ENCODE results near the gene ZNF605. TPM values are rescaled to one million over a fixed set of nuclear protein-coding genes. Genes with fewer than 3 reads are reported as not detected.
"Not testable (repeated sequence)": the region's sequence is repeated elsewhere in the genome, so short reads cannot be mapped to it uniquely, and the experiment has no call there.

Gene ZNF605
- total RNA-seq, 1 donor from 2014 or later, result 1.3 TPM

GRCh38 chr12:132922676-132923075, 33.4 kb downstream of the ZNF605 start:
- Histone ChIP-seq H3K9me3 (peaks cover 97 to 100% of the 10 kb centered on the region in 2 donors), H3K27me3 (no peaks in the 10 kb centered on the region), H3K27ac (no peak overlapping the region), H3K4me1 (no peaks in the 10 kb centered on the region), H3K4me3 (no peak overlapping the region), H3K36me3 (peaks cover 25 to 27% of the 10 kb centered on the region in 2 donors)
- no peak for TF ChIP-seq CTCF (IDR thresholded peaks at IDR 0.05)
- intact Hi-C loops (cut with DNase I), result no loop called here
- DNase-seq (ENCODE audit: low spot score in 2 of 2), result no peak

GRCh38 chr12:132921685-132922084, 34.4 kb downstream of the ZNF605 start:
- intact Hi-C loops (cut with DNase I), result no loop called here
- Histone ChIP-seq H3K9me3 (peaks cover 97 to 100% of the 10 kb centered on the region in 2 donors), H3K27me3 (no peaks in the 10 kb centered on the region), H3K27ac (no peak overlapping the region), H3K4me3 (no peak overlapping the region), H3K36me3 (peaks cover 17 to 19% of the 10 kb centered on the region in 2 donors), H3K4me1 (no peaks in the 10 kb centered on the region)
- DNase-seq (ENCODE audit: low spot score in 2 of 2), result no peak
- no peak for TF ChIP-seq CTCF (IDR thresholded peaks at IDR 0.05)

GRCh38 chr12:132918680-132919079, 37.4 kb downstream of the ZNF605 start:
- no peak overlapping the region for H3K4me3 ChIP-seq
- DNase-seq (ENCODE audit: low spot score in 2 of 2), result no peak
- H3K27me3 ChIP-seq, result no peaks in the 10 kb centered on the region
- peaks cover 92 to 99% of the 10 kb centered on the region in 2 donors for H3K9me3 ChIP-seq
- intact Hi-C loops (cut with DNase I), result no loop called here
- peaks cover 4 to 6% of the 10 kb centered on the region in 2 donors for H3K36me3 ChIP-seq
- H3K4me1 ChIP-seq, result no peaks in the 10 kb centered on the region
- no peak overlapping the region for H3K27ac ChIP-seq
- no peak for TF ChIP-seq CTCF (IDR thresholded peaks at IDR 0.05)

- Histone ChIP-seq H3K36me3 (no peaks in the 10 kb centered on the region), H3K27ac (peak overlapping the region; percentile 83 to 85), H3K9me3 (peaks cover 7 to 43% of the 10 kb centered on the region in 2 donors), H3K4me1 (peaks cover 0 to 6% of the 10 kb centered on the region in 2 donors), H3K27me3 (no peaks in the 10 kb centered on the region), H3K4me3 (peak overlapping the region; percentile 79 to 86)
- no peak for DNase-seq (ENCODE audit: low spot score in 2 of 2)
- no peak for TF ChIP-seq CTCF (IDR thresholded peaks at IDR 0.05)
- intact Hi-C loops (cut with DNase I), result loop anchor here (2.0 to 5.0 kb wide), 2 partner anchors 46 to 147 kb away; partner anchors contain the start of gene ANKLE2
These were observed 47.1 kb downstream of the ZNF605 start for GRCh38 chr12:132909030-132909368.

- peak; percentile 83 to 96 for DNase-seq (ENCODE audit: low spot score in 2 of 2)
- no peak for TF ChIP-seq CTCF (IDR thresholded peaks at IDR 0.05)
- no peaks in the 10 kb centered on the region for H3K36me3 ChIP-seq
- intact Hi-C loops (cut with DNase I), result loop anchor here (1.0 to 5.0 kb wide), 6 partner anchors 21 to 172 kb away; partner anchors contain the start of genes ANKLE2, CHFR, ZNF140 and ZNF84
- H3K4me3 ChIP-seq, result peak overlapping the region; percentile 79 to 86
- peaks cover 0 to 6% of the 10 kb centered on the region in 2 donors for H3K4me1 ChIP-seq
- peak overlapping the region; percentile 83 to 85 for H3K27ac ChIP-seq
- H3K9me3 ChIP-seq, result peaks cover 3 to 37% of the 10 kb centered on the region in 2 donors
- H3K27me3 ChIP-seq, result no peaks in the 10 kb centered on the region
These were observed 47.7 kb downstream of the ZNF605 start for GRCh38 chr12:132908145-132909029.

GRCh38 chr12:132907789-132908144, 48.3 kb downstream of the ZNF605 start:
- H3K36me3 ChIP-seq, result not testable (repeated sequence)

More at GRCh38 chr12:132907789-132908144, 48.3 kb downstream of the ZNF605 start:
- peak overlapping the region; percentile 79 to 86 for H3K4me3 ChIP-seq
- not testable (repeated sequence) for H3K27me3 ChIP-seq; H3K4me1 ChIP-seq; DNase-seq (ENCODE audit: low spot score in 2 of 2)
- intact Hi-C loops (cut with DNase I), result loop anchor here (1.0 to 5.0 kb wide), 6 partner anchors 20 to 173 kb away; partner anchors contain the start of genes ANKLE2, CHFR, ZNF140 and ZNF84
- peak overlapping the region; percentile 79 to 85 for H3K27ac ChIP-seq
- peaks cover 0 to 34% of the 10 kb centered on the region in 2 donors for H3K9me3 ChIP-seq

Data from ascending aorta (tissue), 2 donors.